ENCODE data around the gene STX12.
"Not testable (repeated sequence)": the region's sequence is repeated elsewhere in the genome, so short reads cannot be mapped to it uniquely, and the experiment has no call there.

STX12 gene

GRCh38 chr1:27871076-27871475 lies 98.1 kb downstream of the STX12 start:
- DNase-seq: not testable (repeated sequence)

DNA sequence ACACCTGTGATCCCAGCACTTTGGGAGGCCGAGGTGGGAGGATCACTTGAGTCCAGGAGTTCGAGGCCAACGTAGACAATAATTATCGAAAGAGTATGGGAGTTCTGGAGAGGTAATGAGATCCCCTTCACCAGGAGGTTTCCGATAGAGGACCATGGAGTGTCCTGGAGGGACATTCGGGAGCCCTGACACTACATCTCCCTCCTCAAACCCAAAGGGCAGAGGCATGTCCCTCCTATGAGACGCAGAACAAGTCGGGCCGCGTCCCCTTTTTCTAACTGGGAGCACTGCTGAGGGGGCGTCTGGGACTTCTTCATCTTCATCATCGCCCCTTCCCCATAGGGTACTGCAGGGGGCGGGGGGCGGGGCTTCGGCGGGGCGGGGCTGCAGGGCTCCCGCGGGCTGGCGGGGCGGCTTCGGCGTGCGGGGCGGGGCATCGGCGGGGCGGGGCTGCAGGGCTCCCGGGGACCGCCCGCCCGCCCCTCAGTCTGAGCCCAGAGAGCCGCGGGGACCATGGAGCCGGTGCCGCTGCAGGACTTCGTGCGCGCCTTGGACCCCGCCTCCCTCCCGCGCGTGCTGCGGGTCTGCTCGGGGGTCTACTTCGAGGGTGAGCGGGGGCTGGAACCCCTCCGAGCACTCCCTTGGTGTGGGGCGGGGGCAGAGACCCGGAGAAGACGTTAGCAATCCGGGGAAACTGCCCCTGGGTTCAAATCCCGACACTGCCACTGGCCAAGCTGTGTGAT lies 99.2 kb downstream of the STX12 start, which contains the start of gene THEMIS2:
TSS of gene THEMIS2 (plus strand) at position 486 of the 743 bp plus-strand sequence. CDS start at position 514, 28 bp downstream.
- peak; percentile 57 for DNase-seq

GRCh38 chr1:27872802-27873551 lies 100.0 kb downstream of the STX12 start:
- DNase-seq: peak; percentile 56

DNA sequence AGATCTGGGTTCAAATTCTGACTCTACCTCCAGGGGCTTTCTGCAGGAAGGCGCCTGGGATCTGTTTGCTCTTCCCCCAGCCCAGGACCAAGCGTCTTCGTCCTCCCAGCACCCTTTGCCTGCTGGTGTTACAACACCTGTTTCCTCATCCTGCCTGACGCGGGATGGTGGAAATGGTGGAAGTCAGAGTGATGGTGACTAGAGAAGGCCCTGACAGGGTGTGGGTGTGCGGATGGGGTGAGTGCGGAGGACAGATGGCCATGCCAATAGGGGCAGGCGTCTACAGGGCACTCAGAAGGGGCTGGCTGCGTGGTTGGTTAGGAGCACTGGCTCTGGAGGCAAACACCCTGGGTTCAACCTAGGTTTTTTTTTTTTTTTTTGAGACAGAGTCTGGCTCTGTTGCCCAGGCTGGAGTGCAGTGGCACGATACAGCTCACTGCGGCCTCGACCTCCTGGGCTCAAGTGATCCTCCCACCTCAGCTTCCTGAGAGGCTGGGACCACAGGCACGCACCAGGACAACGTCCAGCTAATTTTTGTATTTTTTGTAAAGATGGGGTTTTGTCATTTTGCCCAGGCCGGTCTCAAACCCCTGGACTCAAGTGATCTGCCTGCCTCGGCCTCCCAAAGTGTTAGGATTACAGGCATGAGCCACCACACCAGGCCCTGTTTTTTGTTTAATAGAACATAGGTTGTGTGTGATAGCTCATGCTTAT lies 100.8 kb downstream of the STX12 start:
- DNase-seq: no peak

All from NCI-H69 (cell line).